ENCODE results near the gene RMND1. TPM values are rescaled to one million over a fixed set of nuclear protein-coding genes. Genes with fewer than 3 reads are reported as not detected.
A peak's percentile ranks its signal among the peaks of the same experiment; 100 is the strongest.
"Not testable (repeated sequence)": the region's sequence is repeated elsewhere in the genome, so short reads cannot be mapped to it uniquely, and the experiment has no call there.

RMND1 gene
- total and polyA plus RNA-seq, 2 donors from 2014 or later: 18.3 to 33.7 TPM

DNA sequence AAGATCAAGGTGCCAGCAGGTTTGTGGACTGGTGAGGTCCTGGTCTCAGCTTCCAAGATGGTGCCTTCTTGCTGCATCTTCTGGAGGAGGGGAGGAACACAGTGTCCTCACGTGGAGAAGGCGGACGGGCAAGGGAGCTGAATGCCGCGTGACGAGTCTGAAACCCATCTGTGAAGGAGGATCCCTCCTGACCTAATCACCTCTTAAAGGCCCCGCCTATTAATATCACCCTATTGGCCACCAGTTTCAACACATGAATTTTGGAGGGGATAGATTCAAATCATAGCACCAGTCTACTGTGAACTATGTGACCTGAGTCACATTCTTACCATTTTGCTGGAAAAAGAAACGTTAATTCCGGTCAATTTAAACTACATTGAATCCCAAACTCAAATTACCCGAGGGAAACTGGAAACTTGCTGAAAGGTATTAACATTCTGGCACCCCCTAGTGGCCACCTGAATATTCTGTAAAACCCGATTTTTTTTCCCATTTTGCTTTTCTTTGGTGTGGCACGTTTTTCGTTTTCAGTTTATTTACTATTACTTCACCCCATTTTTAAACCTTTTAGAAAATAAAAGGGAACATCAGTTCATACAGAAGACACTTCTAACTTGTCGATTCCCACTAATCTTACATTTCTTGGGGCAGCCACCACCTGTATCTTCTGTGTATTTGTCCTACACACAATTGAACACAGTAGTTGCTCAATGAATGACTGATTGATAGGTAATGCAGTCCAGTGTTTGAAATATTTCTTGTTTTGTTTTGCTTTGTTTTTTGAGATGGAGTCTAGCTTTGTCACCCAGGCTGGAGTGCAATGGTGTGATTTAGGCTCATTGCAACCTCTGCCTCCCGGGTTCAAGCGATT, 24.0 kb upstream of the RMND1 start:
- H3K4me3 ChIP-seq (ENCODE audit: low read length in 3 of 3): peak overlapping the region in 2 of 3 donors; percentile 22 to 47
- H3K4me1 ChIP-seq (ENCODE audit: control insufficient read depth in 2 of 3, insufficient read depth in 2 of 3, low read depth in 1 of 3, low read length in 3 of 3): peaks cover 0 to 4% (median 2%) of the 10 kb centered on the region in 3 donors
- DNase-seq (peak in 4 of 5 donors; percentile 24 to 75 (median 56)), FAIRE-seq (peak; percentile 63)
- no peak overlapping the region for H3K27ac ChIP-seq (ENCODE audit: low read depth in 2 of 2, low read length in 2 of 2)
- no peaks in the 10 kb centered on the region for H3K36me3 ChIP-seq (ENCODE audit: control insufficient read depth in 2 of 3, insufficient read depth in 3 of 3, low read length in 3 of 3)
- TF ChIP-seq, protein P1, sequence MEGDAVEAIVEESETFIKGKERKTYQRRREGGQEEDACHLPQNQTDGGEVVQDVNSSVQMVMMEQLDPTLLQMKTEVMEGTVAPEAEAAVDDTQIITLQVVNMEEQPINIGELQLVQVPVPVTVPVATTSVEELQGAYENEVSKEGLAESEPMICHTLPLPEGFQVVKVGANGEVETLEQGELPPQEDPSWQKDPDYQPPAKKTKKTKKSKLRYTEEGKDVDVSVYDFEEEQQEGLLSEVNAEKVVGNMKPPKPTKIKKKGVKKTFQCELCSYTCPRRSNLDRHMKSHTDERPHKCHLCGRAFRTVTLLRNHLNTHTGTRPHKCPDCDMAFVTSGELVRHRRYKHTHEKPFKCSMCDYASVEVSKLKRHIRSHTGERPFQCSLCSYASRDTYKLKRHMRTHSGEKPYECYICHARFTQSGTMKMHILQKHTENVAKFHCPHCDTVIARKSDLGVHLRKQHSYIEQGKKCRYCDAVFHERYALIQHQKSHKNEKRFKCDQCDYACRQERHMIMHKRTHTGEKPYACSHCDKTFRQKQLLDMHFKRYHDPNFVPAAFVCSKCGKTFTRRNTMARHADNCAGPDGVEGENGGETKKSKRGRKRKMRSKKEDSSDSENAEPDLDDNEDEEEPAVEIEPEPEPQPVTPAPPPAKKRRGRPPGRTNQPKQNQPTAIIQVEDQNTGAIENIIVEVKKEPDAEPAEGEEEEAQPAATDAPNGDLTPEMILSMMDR (IDR thresholded peaks at IDR 0.05; ENCODE audit: borderline replicate concordance, extremely low read depth, insufficient read depth): peak; percentile 64
- H3K9ac ChIP-seq (ENCODE audit: low read length in 3 of 3): peak overlapping the region in 1 of 3 donors; percentile 49
- H3K9me3 ChIP-seq (ENCODE audit: control insufficient read depth in 2 of 3, insufficient read depth in 1 of 3, low read length in 3 of 3): no peaks in the 10 kb centered on the region
- intact Hi-C loops (cut with DNase I): no loop called here
- H3K27me3 ChIP-seq (ENCODE audit: control insufficient read depth, insufficient read depth, low read length): no peaks in the 10 kb centered on the region

DNA sequence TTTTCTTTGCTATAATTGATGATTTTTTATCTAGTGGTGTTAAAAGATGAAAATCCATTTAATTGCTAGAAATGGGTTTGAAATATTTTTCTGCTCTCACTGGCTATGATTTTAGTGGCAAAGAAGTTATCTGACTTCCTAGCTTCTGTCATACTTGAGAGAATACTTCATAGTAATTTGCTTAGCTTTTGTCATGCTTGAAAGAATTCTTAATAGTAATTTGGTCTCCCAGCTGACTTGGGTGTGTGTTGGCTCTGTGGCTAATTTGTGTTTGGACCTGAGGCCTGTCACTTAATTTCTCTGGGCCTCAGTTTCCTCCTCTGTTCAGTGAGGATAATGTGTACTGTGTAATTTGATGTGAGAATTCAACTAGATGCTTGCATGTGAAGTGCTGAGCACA, 12.8 kb upstream of the RMND1 start:
- intact Hi-C loops (cut with DNase I): no loop called here
- DNase-seq: no peak
- no peaks in the 10 kb centered on the region for H3K27me3 ChIP-seq (ENCODE audit: control insufficient read depth, insufficient read depth, low read length)
- no peak for FAIRE-seq
- TF ChIP-seq, protein P1 (IDR thresholded peaks at IDR 0.05; ENCODE audit: borderline replicate concordance, extremely low read depth, insufficient read depth): no peak
- peaks cover 4 to 12% (median 11%) of the 10 kb centered on the region in 3 donors for H3K36me3 ChIP-seq (ENCODE audit: control insufficient read depth in 2 of 3, insufficient read depth in 3 of 3, low read length in 3 of 3)
- no peaks in the 10 kb centered on the region for H3K9me3 ChIP-seq (ENCODE audit: control insufficient read depth in 2 of 3, insufficient read depth in 1 of 3, low read length in 3 of 3)
- H3K9ac ChIP-seq (ENCODE audit: low read length in 3 of 3): no peak overlapping the region
- H3K4me1 ChIP-seq (ENCODE audit: control insufficient read depth in 2 of 3, insufficient read depth in 2 of 3, low read depth in 1 of 3, low read length in 3 of 3): no peaks in the 10 kb centered on the region
- no peak overlapping the region for H3K4me3 ChIP-seq (ENCODE audit: low read length in 3 of 3)
- H3K27ac ChIP-seq (ENCODE audit: low read depth in 2 of 2, low read length in 2 of 2): no peak overlapping the region

DNA sequence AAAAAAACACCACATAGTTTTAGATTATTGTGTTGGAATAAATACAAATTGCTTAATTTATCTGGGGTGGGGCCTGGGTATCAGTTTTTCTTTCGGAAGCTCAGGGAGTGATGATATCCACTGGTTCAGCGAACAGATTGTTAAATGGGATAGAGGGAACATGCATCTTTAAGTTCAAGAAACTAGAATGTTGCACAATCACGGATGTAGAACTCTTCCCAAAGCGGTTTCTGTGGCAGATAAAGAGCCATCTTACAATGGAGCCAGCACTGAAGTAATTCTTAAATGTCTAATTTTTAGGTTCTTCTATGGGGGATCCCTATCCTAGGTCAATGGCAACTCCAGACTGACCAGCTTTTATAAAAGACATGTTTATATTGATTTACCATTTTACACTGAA, 9.7 kb upstream of the RMND1 start:
- intact Hi-C loops (cut with DNase I): no loop called here
- Histone ChIP-seq H3K4me3 (ENCODE audit: low read length in 3 of 3) (no peak overlapping the region), H3K36me3 (ENCODE audit: control insufficient read depth in 2 of 3, insufficient read depth in 3 of 3, low read length in 3 of 3) (peaks cover 4 to 19% (median 17%) of the 10 kb centered on the region in 3 donors), H3K9ac (ENCODE audit: low read length in 3 of 3) (no peak overlapping the region), H3K4me1 (ENCODE audit: control insufficient read depth in 2 of 3, insufficient read depth in 2 of 3, low read depth in 1 of 3, low read length in 3 of 3) (peaks cover 0 to 3% (median 3%) of the 10 kb centered on the region in 3 donors), H3K27me3 (ENCODE audit: control insufficient read depth, insufficient read depth, low read length) (no peaks in the 10 kb centered on the region), H3K27ac (ENCODE audit: low read depth in 2 of 2, low read length in 2 of 2) (no peak overlapping the region), H3K9me3 (ENCODE audit: control insufficient read depth in 2 of 3, insufficient read depth in 1 of 3, low read length in 3 of 3) (no peaks in the 10 kb centered on the region)
- no peak for DNase-seq
- TF ChIP-seq, protein P1 (IDR thresholded peaks at IDR 0.05; ENCODE audit: borderline replicate concordance, extremely low read depth, insufficient read depth): no peak
- no peak for FAIRE-seq

DNA sequence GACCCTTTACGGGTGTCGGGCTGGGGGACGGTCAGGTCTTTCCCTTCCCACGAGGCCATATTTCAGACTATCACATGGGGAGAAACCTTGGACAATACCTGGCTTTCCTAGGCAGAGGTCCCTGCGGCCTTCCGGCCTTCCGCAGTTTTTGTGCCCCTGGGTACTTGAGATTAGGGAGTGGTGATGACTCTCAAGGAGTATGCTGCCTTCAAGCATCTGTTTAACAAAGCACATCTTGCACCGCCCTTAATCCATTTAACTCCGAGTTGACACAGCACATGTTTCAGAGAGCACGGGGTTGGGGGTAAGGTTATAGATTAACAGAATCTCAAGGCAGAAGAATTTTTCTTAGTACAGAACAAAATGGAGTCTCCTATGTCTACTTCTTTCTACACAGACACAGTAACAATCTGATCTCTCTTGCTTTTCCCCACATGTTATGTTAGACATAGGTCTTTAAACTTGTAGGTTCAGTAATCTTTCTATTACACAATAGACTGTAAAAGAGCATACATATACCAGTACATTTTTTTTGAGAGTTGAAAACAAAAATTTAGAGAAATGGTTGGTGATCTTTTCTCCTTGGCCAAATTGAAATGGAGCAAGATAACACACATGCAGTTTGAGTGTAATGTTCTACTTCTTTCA, 3.9 kb upstream of the RMND1 start:
- peak in 1 of 5 donors; percentile 6 for DNase-seq
- H3K27me3 ChIP-seq (ENCODE audit: control insufficient read depth, insufficient read depth, low read length); H3K27ac ChIP-seq (ENCODE audit: low read depth in 2 of 2, low read length in 2 of 2); FAIRE-seq; H3K9me3 ChIP-seq (ENCODE audit: control insufficient read depth in 2 of 3, insufficient read depth in 1 of 3, low read length in 3 of 3); H3K9ac ChIP-seq (ENCODE audit: low read length in 3 of 3); H3K4me3 ChIP-seq (ENCODE audit: low read length in 3 of 3); intact Hi-C loops (cut with DNase I); H3K36me3 ChIP-seq (ENCODE audit: control insufficient read depth in 2 of 3, insufficient read depth in 3 of 3, low read length in 3 of 3): not testable (repeated sequence)
- H3K4me1 ChIP-seq (ENCODE audit: control insufficient read depth in 2 of 3, insufficient read depth in 2 of 3, low read depth in 1 of 3, low read length in 3 of 3): peaks cover 0 to 11% (median 3%) of the 10 kb centered on the region in 3 donors

All from kidney (tissue), 14 donors.